ENCODE measurements around the gene UNC13A.
"Not testable (repeated sequence)": the region's sequence is repeated elsewhere in the genome, so short reads cannot be mapped to it uniquely, and the experiment has no call there.

UNC13A gene

GRCh38 chr19:17555929-17556813, 132.0 kb downstream of the UNC13A start:
- Histone ChIP-seq H3K27me3 (ENCODE audit: control insufficient read depth, insufficient read depth, low read length) (no peaks in the 10 kb centered on the region), H3K9ac (ENCODE audit: low read depth, low read length) (peak overlapping the region; percentile 91), H3K4me1 (ENCODE audit: control insufficient read depth, insufficient read depth, low read length) (peaks cover 25% of the 10 kb centered on the region), H3K9me3 (replicated peaks; ENCODE audit: low read length) (no peaks in the 10 kb centered on the region), H3K36me3 (ENCODE audit: insufficient read depth, low read length) (peaks cover 21% of the 10 kb centered on the region), H3K4me3 (ENCODE audit: low read length) (peak overlapping the region; percentile 98), H3K4me2 (ENCODE audit: low read length) (peak overlapping the region; percentile 96)

DNA sequence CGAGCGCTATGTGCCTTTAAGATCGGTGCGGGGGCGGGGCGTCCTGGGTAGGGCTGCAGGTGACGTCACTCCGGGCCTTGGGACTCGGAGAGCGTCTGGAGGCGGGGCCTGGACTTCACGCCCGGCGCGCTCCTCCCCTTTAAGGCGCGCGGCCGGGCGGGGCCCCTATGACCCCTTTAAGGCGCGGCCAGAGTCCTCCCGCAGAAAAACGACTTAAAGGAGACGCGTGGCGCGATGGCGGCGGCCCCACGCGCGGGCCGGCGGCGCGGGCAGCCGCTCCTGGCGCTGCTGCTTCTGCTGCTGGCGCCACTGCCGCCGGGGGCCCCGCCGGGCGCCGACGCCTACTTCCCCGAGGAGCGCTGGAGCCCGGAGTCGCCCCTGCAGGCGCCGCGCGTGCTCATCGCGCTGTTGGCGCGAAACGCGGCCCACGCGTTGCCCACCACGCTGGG, 132.7 kb downstream of the UNC13A start, which contains the start of gene COLGALT1:
COLGALT1 (plus strand) TSS at position 170 of the 449 bp plus-strand sequence; CDS start at position 235, 65 bp downstream.
- H3K4me3 ChIP-seq (ENCODE audit: low read length): peak within 1 kb of the TSS; percentile 98
- peaks cover 21% of the 10 kb centered on the region for H3K36me3 ChIP-seq (ENCODE audit: insufficient read depth, low read length)
- no peaks in the 10 kb centered on the region for H3K27me3 ChIP-seq (ENCODE audit: control insufficient read depth, insufficient read depth, low read length)
- peak within 1 kb of the TSS; percentile 96 for H3K4me2 ChIP-seq (ENCODE audit: low read length)
- H3K9me3 ChIP-seq (replicated peaks; ENCODE audit: low read length): no peaks in the 10 kb centered on the region
- peaks cover 25% of the 10 kb centered on the region for H3K4me1 ChIP-seq (ENCODE audit: control insufficient read depth, insufficient read depth, low read length)
- peak within 1 kb of the TSS; percentile 91 for H3K9ac ChIP-seq (ENCODE audit: low read depth, low read length)

DNA sequence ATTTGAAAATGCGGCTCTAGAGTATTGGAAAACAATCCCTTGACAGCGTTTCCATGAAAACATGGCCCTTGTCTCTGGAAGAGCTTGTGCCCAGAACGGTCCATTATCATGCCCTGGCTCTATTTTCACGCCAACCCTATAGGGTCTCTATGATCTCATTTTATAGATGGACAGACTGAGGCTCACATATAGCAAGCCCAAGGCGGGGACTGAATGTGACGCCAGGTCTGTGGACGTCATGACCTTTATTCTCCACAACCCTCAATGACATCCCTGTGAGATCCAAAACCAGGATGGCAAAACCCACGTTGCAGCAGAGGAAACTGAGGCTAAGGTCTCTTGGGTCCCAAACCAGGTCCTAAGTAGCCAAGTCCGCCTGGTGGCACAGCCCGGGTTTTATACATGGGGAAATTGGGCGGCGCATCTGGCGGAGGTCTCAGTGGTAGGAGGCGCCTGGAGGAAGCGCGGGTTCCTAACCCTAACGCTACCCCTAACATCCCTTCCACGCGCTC, 133.1 kb downstream of the UNC13A start:
- peak overlapping the region; percentile 96 for H3K4me2 ChIP-seq (ENCODE audit: low read length)
- peaks cover 21% of the 10 kb centered on the region for H3K4me1 ChIP-seq (ENCODE audit: control insufficient read depth, insufficient read depth, low read length)
- H3K4me3 ChIP-seq (ENCODE audit: low read length): peak overlapping the region; percentile 98
- H3K9ac ChIP-seq (ENCODE audit: low read depth, low read length): peak overlapping the region; percentile 91
- H3K9me3 ChIP-seq (replicated peaks; ENCODE audit: low read length): no peaks in the 10 kb centered on the region
- H3K36me3 ChIP-seq (ENCODE audit: insufficient read depth, low read length): peaks cover 16% of the 10 kb centered on the region
- H3K27me3 ChIP-seq (ENCODE audit: control insufficient read depth, insufficient read depth, low read length): no peaks in the 10 kb centered on the region

GRCh38 chr19:17553256-17553655, 134.9 kb downstream of the UNC13A start:
- peak overlapping the region; percentile 28 for H3K4me3 ChIP-seq (ENCODE audit: low read length)
- peak overlapping the region; percentile 33 for H3K9ac ChIP-seq (ENCODE audit: low read depth, low read length)
- H3K36me3 ChIP-seq (ENCODE audit: insufficient read depth, low read length): peaks cover 5% of the 10 kb centered on the region
- no peaks in the 10 kb centered on the region for H3K9me3 ChIP-seq (replicated peaks; ENCODE audit: low read length)
- H3K4me2 ChIP-seq (ENCODE audit: low read length): peak overlapping the region; percentile 67
- H3K27me3 ChIP-seq (ENCODE audit: control insufficient read depth, insufficient read depth, low read length): no peaks in the 10 kb centered on the region
- H3K4me1 ChIP-seq (ENCODE audit: control insufficient read depth, insufficient read depth, low read length): peaks cover 11% of the 10 kb centered on the region

- not testable (repeated sequence) for H3K9me3 ChIP-seq (replicated peaks; ENCODE audit: low read length)
Measured at GRCh38 chr19:17552735-17553134, 135.4 kb downstream of the UNC13A start.

More at GRCh38 chr19:17552735-17553134, 135.4 kb downstream of the UNC13A start:
- not testable (repeated sequence) for H3K4me3 ChIP-seq (ENCODE audit: low read length); H3K9ac ChIP-seq (ENCODE audit: low read depth, low read length); H3K36me3 ChIP-seq (ENCODE audit: insufficient read depth, low read length); H3K27me3 ChIP-seq (ENCODE audit: control insufficient read depth, insufficient read depth, low read length)
- peak overlapping the region; percentile 67 for H3K4me2 ChIP-seq (ENCODE audit: low read length)
- peaks cover 11% of the 10 kb centered on the region for H3K4me1 ChIP-seq (ENCODE audit: control insufficient read depth, insufficient read depth, low read length)
